HG03097 (cell line): ENCODE measurements around the gene ZNF30.
"Not testable (repeated sequence)": the region's sequence is repeated elsewhere in the genome, so short reads cannot be mapped to it uniquely, and the experiment has no call there.

ENCODE experiments used
- ATAC-seq: cut with Tn5 transposase; IDR thresholded peaks from one replicate; pipeline ENCODE4 v1.9.1; 2021; ENCODE audit not compliant: unreplicated experiment, low FRiP score

ZNF30 gene

DNA sequence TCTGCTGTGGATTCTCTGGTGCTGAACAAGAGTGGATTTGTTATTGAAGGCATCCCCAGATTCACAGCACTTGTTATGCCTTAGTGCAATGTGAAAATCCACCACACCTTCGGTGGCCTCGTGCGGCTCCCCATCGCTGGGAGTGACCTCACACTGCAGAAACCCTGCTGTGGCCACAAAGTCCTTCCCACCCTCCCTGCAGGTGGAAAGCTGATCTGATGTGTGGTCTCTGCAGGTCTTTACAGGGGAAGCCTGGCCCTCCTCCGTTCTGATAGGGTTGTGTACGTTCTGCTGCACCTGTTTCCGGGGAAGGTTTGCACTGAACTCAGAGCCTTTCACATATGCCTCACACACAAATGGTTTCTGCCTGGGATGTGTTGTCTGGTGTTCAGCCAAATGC is 32.3 kb downstream of the ZNF30 start:
- no peak for ATAC-seq

DNA sequence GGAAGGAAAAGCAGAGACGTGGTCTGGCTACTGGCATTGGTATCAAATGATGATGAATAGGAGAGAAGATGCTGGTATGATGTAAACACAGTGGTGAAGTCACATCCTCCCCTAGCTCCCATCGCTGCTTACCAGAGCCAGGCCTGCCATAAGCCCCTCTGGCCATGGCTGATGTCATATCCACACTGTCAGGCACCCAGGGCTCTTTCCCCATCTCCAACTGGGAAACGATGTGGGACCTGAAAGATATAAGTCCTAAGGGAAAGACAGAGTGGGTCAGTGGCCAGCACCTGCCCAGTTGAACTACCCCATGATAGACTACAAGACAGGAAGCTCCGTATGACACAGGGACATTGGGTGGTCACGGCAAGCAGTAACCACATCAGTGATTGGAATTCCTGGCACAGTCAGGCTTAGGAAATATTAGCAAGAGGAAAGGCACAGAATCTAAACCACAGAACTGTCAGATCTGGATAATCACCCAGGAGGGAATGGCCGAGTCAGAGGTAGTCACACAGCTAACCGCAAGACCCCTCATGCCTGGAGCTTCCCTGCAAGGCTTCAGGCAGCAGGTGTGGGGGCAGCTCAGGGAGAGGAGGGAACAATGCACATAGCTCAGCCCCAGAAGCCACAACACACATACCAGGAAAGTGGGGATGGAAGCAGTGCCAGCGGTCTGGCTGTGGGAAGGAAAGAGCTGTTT is 33.6 kb downstream of the ZNF30 start:
- no peak for ATAC-seq

DNA sequence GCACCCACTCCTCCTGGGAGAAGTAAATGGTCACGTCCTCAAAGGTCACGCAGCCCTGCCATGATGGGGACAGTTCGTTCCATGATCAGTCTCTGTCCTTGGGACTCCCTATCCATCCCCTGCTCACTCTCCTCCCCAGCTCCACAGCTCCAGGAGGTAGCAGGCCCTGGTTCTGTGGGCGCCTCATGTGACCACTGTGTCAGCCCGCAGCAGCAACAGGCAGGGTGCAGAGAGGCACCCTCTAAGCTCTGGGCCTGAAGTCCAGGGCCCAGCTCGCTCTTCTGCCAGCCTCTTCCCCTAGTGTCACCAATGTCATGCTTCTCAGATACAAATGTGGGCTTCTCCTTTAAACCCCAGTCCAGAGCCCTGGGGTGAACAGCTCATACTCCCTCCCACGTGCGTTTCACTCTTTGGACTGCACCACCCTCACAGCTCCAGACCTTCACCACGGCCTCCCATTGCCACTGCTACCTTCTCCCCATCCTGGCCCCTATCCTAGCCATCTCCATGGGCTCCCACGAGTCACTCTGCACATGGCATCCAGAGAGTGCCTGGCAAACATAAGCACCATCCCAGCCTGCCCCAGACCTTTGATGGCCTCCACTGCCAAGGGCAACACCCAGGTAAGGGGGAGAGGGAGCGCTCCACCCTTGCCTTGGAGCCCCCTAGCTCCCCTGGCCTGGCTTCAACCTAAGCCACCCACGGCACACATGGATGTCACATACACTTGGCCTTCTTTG is 34.4 kb downstream of the ZNF30 start:
- no peak for ATAC-seq

DNA sequence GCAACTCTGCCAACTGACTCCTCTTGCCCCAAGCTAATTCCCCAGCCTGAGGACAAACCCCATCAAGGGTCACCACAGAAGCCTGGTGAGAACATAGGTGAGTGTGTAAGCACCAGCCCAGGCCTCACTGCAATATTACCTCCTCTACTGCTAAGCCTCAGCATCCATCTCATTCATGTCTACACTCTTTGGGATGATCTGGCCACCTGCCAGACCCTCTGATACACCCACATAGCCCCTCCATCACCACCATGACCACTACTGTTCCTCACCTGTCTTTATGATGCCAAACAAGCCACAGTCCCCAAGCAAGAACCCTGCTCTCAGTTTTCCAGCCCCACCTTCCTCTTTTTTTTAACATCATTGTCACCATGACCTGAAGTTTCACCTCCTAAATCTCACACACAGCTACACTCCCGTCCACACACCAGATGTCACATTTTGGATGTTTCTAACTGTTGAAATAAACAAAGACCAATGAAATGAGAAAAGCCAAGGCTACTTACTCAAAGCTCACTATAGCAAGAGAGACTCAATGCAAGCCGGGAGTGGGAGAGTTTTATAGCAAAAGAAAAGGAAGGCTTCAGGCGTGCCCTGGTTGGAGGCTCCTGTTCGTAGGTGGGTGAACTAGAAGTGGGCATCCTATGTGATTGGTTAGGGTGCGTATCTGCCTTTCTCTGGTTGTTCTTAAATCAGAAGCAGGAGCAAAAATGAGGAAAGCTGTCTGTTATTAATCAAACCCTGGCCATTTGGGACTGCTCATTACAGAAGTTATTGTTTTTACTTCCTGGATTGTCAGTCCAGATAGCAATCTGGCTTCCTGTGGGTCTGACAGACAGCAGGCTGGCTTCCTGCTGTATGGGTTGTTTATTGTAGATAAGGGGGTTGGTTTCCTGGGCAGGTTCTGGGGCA is 35.3 kb downstream of the ZNF30 start:
- ATAC-seq, result no peak

DNA sequence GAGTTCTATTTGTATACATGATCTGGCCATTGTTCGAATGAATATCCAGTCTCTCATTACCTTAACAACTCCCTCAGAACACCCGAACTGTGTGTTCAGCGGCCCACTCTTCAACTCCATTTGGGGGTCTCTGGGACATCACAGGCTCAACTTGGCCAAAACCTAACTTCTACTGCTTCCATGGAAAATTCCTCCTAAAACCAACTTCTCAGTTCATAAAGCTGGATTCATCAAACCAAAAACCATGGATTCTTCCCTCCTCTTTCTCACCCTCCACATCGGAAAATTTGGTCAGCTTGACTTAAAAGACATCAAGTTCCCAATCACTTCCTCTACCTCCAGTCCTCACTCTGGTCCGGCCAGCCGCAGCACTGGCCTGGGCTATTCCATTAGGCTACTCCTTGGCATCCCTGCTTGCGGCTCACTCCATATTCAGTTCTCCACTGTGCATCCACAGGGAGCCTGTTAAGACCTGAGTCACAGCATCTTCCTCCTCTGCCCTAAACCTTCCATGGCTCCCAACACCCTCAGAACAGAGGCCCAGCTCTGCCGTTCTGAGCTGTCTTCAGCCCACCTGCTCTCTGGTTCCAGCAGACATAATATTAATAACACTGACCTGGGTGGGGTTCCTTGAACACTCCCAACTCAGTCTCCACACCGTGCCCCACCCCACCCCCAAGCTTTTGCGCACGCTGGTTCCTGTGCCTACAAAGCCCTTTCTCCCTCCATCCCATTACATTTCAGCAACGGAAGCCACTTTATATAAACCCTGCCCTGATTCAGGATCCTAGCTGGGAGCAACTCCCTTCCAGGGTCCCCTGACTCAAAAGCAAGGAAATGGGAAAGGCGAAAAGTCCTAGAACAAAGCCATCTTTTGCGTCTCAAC is 36.2 kb downstream of the ZNF30 start:
- ATAC-seq, result no peak

DNA sequence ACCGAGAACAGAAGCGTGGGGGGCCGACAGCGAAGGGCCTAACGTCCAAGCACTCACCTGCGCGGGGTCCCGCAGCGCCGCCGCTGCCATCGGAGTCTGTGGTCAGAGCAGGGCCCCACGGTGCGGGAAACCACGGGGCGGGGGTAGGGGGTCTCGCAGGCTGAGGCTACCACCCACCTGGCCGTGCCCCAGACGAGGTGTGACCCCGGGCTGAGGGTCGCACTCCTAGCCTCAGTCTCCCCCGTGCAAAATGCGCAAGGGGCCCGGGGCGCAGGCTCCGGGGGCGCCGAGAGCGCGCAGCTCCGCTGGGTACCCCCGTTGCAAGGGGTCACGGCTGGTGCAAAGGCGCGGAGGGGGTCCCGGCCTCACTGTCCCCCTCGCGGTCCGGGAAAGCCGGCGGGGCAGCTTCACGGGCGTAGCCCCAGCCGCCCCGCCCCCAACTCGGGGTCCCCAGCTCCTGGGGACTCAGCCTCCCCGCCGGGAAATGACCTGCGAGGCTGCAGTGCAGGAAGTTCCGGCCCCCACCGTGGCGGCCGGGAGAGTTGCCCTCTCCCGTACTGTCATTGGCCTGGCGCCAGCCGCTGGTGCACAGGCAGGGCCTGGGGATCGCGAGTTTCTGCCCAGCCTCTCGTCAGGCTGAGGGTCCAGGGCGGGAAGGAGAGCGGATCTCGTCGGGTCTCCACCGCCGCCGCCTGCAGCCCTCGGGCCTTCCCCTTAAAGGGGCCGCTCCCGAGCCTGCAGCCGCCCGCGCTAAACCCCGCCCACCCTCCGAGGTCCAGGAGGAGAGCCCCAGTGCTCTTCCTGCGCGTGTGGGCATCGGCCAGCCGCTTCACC is 37.1 kb downstream of the ZNF30 start, which contains the start of gene ZNF792:
Gene ZNF792, minus strand, starts transcription at position 657 of the 834 bp plus-strand sequence. Its CDS starts 567 bp downstream, at position 90.
- no peak for ATAC-seq

DNA sequence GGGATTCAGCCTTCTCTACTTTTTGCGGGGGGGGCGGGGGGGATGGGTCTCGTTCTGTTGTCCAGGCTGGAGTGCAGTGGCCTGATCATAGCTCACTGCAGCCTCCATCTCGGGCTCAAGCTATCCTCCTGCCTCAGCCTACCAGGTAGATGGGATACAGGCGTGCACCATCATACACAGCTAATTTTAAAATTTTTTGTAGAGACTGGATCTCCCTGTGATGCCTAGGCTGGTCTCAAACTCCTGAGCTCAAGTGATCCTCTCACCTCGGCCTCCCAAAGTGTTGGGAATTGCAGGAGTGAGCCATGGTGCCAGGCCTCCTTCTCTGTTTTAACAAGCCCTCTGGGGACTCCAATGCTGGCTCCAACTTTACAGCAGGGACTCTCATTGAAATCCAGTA is 37.9 kb downstream of the ZNF30 start:
- no peak for ATAC-seq

DNA sequence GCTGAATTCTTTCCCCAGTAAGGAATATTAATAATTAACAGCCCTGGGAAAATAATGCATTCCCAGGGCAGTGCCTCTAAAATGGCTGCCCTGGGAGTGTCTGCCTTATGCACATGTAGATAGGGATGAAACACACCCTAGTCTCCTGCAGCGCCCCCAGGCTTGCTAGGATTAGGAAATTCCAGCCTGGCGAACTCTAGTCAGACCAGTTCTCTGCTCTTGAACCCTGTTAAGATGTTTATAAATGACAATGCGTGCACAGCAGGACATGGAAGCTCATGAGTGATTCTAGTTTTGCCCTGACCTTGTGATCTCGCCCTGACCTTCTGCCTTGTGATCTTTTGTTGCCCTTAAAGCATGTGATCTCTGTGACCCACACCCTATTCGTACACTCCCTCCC is 38.8 kb downstream of the ZNF30 start:
- ATAC-seq, result not testable (repeated sequence)

DNA sequence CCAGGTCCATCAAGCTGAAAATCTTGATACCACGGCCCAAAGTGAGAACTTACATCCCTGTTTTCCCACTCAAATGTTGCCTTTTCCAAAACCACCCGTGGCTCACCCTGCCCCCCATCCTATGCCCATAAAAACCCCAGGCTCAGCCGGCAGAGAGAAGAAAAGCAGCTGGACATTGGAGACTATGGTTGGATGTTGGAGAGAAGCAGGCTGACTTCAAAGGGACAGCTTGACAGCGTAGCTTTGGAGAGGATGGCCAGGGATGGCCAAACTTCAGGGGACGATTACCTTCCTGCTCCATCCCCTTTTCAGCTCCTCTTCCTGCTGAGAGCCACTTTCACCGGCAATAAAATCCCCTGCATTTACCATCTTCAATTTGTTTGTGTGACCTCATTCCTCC is 40.8 kb downstream of the ZNF30 start:
- no peak for ATAC-seq

DNA sequence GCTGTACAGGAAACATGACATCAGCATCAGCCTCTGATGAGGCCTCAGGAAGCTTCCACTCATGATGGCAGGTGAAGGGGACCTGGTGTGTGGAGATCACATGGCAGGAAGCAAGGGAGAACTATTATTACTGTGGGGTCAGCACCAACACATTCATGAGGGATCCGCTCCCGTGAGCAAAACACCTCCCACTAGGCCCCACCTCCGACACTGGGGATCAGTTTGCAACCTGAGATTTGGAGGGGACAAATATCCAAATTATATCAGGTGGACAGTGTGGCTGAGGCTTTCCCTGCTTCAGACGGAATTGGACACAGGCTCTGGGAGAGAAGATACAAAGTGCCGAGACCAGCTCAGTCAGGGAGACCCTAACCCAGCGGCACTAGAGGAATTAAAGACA is 43.0 kb downstream of the ZNF30 start:
- ATAC-seq, result no peak

DNA sequence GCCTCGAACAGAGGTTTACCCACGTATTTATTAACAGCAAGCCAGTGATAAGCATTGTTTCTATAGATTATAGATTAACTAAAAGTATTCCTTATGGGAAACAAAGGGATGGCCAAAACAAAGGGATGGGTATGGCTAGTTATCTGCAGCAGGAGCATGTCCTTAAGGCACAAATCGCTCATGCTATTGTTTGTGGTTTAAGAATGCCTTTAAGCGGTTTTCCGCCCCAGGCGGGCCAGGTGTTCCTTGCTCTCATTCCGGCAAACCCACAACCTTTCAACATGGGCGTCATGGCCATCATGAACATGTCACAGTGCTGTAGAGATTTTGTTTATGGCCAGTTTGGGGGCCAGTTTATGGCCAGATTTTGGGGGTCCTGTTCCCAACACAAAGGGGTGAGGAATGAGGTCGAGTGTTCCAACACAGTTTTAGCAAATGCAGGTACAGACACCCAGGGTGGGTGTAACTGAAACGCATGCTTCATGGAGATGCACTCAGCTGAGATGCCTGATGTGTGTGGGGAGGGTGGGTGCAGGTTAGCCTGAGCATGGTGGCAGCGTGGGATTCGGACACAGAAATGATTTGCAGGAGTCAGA is 43.6 kb downstream of the ZNF30 start:
- not testable (repeated sequence) for ATAC-seq

DNA sequence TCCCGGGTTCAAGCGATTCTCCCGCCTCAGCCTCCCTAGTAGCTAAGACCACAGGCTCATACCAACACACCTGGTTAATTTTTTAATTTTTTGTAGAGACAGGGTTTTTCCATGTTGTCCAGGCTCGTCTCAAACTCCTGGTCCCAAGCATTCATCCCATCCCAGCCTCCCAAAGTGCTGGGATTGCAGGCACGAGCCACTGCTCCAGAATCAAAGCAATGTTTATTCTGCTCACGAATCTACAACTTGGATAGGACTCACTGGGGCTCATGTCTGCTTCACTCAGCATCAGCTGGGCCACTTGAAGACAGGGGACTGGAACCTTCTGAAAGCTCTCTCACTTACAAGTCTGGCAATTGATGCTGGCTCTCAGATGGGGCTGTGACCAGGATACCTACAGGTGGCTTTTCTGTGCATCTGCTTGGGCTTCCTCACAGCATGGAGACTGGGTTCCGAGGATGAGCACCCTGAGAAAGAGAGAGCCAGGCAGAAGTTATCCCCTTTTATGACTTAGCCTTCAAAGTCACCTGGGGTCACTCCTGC is 45.5 kb downstream of the ZNF30 start:
- ATAC-seq, result no peak

DNA sequence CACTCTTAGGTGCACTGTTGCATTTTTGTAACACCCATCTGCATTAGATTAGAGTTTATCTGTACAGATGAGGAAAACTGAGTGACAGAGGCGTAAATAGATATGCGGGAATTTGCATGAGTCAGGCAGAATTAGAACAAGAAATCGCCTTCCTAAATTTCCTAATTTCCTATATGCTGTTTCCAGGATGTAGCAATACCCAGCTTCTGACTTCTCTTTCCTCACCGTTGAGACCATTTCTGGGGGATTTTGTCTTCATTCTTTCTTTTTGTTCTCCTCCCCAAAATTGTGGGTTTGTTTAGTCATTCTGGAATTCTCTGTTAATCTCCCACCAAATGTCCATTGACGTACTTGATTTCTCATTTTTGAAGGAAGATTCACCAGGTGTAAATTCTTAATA is 47.9 kb downstream of the ZNF30 start:
- no peak for ATAC-seq

DNA sequence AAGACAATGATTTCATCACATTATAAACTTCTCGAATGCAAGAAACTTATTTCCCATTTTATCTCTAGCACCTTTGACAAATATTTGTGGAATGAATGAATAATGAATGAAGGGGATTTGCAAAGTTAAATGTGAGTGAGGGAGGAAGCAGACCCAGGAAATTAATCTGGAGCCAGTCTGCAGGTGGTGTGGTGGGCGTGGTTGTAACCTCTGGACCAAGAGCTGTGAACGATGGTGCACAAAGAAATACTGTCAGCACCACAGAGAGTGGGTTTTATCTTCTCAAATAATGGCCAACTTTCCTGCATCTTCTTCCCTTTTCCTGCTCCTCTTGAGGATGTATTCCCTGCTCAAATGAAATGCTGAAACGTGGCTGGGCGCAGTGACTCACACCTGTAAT is 48.4 kb downstream of the ZNF30 start:
- no peak for ATAC-seq

DNA sequence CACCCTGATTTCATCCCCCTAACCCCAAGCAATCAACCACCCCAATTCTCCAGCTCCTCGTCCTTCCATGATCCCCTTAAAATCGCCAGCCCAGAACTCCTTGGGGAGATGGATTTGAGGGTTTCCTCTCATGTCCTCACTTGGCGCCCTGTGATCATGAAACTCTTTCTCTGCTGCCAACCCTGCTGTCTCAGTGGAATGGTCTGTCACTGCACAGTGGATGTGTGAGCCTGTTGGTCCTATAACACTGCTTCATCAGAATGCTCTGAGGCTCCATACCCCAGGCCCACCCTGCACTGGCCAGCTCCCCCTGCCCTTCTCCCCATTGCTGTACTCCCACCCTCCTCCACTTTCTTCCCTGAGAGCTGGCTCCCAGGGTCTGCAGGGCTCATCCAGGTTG is 49.9 kb downstream of the ZNF30 start:
- ATAC-seq, result no peak

DNA sequence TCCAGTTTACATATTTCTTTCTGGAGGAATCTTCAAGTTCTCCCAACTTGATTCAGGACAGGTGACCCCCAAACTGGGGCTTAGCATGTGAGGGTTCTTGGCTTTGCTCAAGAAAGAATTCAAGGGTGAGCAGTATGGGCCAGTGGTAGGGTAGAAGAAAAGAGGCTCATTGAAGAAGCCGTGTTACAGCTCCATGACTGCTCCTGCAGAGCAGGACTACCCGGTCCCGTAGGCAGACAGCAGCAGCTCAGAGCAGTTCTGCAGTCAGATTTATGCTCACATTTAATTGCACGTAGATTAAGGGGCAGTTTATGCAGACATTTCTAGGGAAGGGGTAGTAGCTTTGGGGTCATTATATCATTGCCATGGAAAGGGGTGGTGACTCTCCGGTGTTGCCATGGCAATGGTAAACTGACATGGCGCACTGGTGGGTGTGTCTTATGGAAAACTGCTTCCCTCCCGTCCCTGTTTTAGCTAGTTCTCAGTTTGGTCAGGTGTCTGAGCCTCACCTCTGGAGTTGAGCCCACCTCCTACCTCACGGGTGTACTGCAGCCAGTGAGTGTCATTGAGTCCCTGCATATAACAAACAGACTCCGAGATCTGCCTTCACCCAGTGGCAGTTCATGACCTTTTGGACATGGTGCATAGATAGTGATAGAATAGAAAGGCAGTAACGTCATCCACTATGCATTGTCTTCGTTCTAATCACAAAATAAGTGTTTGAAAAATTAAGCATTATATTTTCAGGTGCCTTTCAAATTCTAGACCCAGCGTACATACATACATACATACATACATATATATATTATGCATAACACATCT is 53.3 kb downstream of the ZNF30 start:
- no peak for ATAC-seq

DNA sequence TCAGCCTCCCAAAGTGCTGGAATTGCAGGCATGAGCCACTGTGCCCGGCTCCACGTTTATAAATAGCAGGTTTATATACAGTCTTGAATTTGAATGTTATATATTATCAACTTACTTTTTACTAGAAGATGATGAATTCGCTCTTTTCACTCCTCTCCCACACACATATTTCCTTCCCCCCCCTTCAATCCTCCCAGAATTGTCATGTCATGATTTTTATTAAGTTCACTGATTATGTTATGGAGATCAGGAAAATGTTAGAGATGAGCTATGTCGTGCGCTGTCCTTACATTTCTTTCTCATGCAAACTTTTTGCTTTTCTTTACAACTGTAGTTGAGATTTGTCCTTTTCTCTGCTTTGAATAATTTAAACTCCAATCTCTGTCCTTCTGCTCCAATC is 55.6 kb downstream of the ZNF30 start:
- no peak for ATAC-seq

DNA sequence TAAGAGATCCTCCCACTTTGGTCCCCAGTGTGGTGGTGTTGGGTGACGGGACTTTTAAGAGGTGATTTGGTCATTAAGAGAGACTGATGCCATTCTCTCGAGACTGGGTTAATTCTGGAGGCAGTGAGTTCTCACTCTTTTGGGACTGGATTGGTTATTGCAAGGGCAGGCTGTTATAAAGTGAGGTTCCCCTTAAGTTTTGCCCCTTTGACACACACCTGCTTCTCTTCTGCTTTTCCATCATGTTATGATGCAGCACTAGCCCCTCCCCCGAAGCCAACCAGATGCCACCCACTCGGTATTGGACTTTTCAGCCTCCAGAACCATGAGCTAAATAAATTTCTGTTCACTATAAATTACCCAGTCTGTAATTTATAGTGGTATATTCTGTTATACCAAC is 57.1 kb downstream of the ZNF30 start:
- ATAC-seq, result no peak
